GM10248 (cell line): ENCODE results near the gene IFI27.

Experiments used
- CTCF ChIA-PET: fragments of 300-600 bp; sonication (Branson Sonifier 250); formaldehyde crosslinking; extraction: SDS; loops from one replicate; lab custom pipeline; 2021; ENCODE audit warnings: antibody characterized with exemption; lab: Yijun Ruan, JAX
- POLR2A ChIA-PET: fragments of 350-650 bp; sonication (Branson Sonifier 250); formaldehyde crosslinking; extraction: SDS; loops from one replicate; lab custom pipeline; 2020; ENCODE audit warnings: antibody characterized with exemption; lab: Yijun Ruan, JAX
- DNase-seq: peaks from one replicate; pipeline ENCODE4 v3.0.0; 2012; ENCODE audit errors: extremely low spot score
- TF ChIP-seq, protein P1 (sequence below): IDR thresholded peaks from 2 replicates; pipeline ENCODE4 v1.5.1; 2012; ENCODE audit warnings: mild to moderate bottlenecking, low read depth; ENCODE audit errors: extremely low read depth, missing control alignments, control extremely low read depth

IFI27 gene

DNA sequence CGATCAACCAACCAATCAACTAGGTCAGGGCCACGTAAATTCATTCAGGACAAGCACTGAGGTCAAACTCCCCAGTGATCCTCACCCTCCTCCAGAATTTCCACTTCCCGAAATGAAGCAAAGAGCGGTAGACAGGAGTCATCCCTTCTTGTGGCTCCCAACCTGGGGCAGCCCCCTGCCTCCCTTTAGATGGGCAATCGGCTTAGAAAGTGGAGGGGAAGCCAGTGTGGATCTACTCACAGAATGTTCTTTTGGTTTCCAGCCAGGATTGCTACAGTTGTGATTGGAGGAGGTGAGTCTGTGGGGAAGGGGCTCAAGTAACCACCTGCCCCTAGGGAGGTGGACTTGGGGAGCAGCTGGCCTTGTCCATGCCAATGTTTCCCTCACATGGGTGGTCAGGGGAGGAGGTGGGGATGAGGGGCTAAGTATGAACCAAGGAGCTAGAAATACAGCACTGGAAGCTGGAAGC is 4.1 kb downstream of the IFI27 start:
- CTCF ChIA-PET, result interaction anchor here (1.2 to 3.0 kb wide), 4 partner anchors 14 to 175 kb away, joined by 4 to 13 read pairs (median 6); partner anchors contain the start of gene IFI27L2
- TF ChIP-seq, protein P1, sequence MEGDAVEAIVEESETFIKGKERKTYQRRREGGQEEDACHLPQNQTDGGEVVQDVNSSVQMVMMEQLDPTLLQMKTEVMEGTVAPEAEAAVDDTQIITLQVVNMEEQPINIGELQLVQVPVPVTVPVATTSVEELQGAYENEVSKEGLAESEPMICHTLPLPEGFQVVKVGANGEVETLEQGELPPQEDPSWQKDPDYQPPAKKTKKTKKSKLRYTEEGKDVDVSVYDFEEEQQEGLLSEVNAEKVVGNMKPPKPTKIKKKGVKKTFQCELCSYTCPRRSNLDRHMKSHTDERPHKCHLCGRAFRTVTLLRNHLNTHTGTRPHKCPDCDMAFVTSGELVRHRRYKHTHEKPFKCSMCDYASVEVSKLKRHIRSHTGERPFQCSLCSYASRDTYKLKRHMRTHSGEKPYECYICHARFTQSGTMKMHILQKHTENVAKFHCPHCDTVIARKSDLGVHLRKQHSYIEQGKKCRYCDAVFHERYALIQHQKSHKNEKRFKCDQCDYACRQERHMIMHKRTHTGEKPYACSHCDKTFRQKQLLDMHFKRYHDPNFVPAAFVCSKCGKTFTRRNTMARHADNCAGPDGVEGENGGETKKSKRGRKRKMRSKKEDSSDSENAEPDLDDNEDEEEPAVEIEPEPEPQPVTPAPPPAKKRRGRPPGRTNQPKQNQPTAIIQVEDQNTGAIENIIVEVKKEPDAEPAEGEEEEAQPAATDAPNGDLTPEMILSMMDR, result no peak
- POLR2A ChIA-PET, result no interaction called here
- no peak for DNase-seq

DNA sequence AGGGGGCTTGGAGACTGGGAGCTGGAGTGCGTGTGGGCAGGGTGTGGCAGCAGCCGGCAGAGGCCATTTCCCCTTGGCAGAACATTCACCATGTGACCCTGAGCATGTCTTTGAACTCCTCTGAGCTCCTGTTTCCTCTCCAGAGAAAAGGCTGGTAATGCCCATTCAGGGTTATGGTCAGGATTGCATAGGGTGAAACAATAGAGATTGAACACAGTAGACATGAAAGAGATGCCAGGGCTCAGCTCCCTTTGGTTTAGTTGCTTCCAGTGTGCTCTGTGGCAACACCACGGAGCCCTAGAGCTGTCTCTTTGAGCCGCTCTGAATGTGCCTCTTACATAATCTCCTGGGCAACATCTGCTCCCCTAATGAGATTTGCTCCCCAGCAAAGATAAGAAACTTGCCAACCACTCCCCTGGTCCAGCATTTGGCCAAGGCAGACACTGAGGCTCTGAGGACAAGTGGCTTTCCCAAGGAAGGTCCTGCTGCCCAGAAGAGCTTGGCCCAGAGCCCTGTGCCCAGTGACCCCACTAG is 4.6 kb downstream of the IFI27 start:
- DNase-seq, result no peak
- ChIA-PET CTCF (interaction anchor here (0.7 to 3.0 kb wide), 4 partner anchors 10 to 21 kb away, joined by 3 to 13 read pairs (median 6); partner anchors contain the start of gene IFI27L2), POLR2A (no interaction called here)
- TF ChIP-seq, protein P1, result no peak

DNA sequence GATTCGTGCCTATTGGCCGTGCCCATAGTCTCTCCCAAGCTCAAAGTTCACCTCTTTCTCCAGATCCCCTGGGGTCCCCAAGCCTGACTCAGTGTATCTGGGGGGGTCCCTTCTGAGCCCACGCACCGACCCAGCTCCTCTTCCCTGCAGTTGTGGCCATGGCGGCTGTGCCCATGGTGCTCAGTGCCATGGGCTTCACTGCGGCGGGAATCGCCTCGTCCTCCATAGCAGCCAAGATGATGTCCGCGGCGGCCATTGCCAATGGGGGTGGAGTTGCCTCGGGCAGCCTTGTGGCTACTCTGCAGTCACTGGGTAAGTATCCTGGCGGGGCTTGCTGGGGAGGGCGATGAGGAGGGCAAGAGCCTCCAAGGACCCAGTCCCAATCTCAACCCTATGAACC is 5.1 kb downstream of the IFI27 start:
- ChIA-PET POLR2A (no interaction called here), CTCF (interaction anchor here (0.7 to 3.0 kb wide), 3 partner anchors 11 to 21 kb away, joined by 3 to 13 read pairs (median 8); no protein-coding TSS in a partner anchor)
- TF ChIP-seq, protein P1, result no peak

DNA sequence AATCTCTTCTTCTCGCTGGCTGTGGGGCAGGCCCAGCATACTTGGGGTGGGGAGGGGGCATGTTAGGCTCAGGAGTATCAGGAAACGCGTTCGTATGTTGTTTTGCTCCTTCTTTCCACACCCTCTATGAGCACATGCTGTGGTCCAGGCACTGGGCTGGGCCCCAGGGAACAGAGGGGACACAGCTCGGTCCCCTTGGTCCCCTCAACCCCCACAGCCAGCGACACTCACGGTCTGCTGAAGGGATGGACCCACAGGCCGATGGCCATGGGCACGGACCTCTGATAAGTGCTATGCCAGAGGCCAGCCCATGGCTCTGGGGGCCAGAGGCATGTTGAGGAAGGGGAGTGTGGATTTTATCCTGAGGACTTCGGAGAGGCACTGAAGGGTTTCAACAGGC is 6.2 kb downstream of the IFI27 start:
- ChIA-PET CTCF (no interaction called here), POLR2A (no interaction called here)
- TF ChIP-seq, protein P1, result no peak
- DNase-seq, result no peak

More for the DNA sequence above, 5.1 kb downstream of the IFI27 start:
- no peak for DNase-seq

DNA sequence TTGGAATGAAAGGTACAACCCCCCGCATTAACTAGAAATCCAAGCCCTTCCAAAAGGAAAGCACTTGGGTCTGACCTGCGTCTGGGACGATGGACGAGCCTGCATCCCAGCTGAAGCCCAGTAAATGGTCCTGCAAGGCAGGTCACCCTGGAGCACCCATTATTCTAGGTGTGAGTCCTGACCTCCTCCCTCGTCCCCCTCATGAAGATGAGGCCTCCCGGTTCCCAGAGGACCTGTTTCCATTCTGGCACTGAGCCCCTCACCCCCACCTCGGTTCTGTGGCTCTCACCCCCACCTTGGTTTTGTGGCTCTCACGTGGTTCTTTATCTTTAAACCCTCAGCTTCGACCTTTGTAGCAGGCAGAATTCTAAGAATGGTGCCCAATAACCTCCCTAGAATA is 7.3 kb downstream of the IFI27 start:
- POLR2A ChIA-PET, result no interaction called here
- CTCF ChIA-PET, result interaction anchor here (1.6 kb wide), 1 partner anchor 14 kb away, joined by 6 read pairs; no protein-coding TSS in a partner anchor
- no peak for DNase-seq
- TF ChIP-seq, protein P1, result no peak

DNA sequence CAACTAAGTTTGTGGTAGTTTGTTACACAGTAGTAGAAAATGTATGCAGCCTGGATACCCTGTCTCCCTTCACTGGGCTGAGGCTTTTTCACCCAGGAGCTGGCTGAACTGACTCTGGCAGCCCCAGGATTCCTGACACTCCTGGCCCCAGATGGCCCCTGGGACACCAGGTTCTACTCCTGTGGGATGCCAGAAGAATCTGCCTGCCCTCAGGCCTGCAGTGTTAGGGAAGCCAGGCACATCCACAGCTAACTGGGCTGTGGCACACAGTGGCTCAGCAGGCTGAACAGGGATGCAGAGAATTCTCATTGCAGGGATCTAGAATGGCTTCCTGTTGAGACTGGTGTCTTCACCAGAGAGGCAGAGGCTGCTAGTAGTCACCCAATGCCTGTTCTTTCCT is 8.5 kb downstream of the IFI27 start:
- ChIA-PET CTCF (no interaction called here), POLR2A (no interaction called here)
- TF ChIP-seq, protein P1, result no peak
- no peak for DNase-seq
